ENCODE results near the gene FZD7. TPM values are rescaled to one million over a fixed set of nuclear protein-coding genes. Genes with fewer than 3 reads are reported as not detected.

FZD7 gene
- total RNA-seq, 4 donors from 2014 or later: 2.6 to 11.3 (median 4.0) TPM

- H3K4me1 ChIP-seq: no peaks in the 10 kb centered on the region
- H3K36me3 ChIP-seq: no peaks in the 10 kb centered on the region
- H3K27me3 ChIP-seq: peaks cover 0 to 14% (median 0%) of the 10 kb centered on the region in 4 donors
- 91 to 95% methylated on average over 1 of the region's 1 CpG for WGBS, 2 donors
- no peak overlapping the region for H3K27ac ChIP-seq
- no peaks in the 10 kb centered on the region for H3K9me3 ChIP-seq
- intact Hi-C loops (cut with DNase I): no loop called here
- no peak for DNase-seq
- H3K4me3 ChIP-seq: no peak overlapping the region
- TF ChIP-seq CTCF (IDR thresholded peaks at IDR 0.05) (no peak), POLR2A (IDR thresholded peaks at IDR 0.05) (no peak)
Measured at GRCh38 chr2:202049840-202050239, 16.2 kb downstream of the FZD7 start.

GRCh38 chr2:202050652-202051051, 17.0 kb downstream of the FZD7 start:
- Histone ChIP-seq H3K27me3 (peaks cover 0 to 14% (median 0%) of the 10 kb centered on the region in 4 donors), H3K36me3 (no peaks in the 10 kb centered on the region), H3K27ac (no peak overlapping the region), H3K9me3 (no peaks in the 10 kb centered on the region), H3K4me3 (no peak overlapping the region), H3K4me1 (no peaks in the 10 kb centered on the region)
- DNase-seq: no peak
- TF ChIP-seq POLR2A (IDR thresholded peaks at IDR 0.05) (no peak), CTCF (IDR thresholded peaks at IDR 0.05) (no peak)
- intact Hi-C loops (cut with DNase I): no loop called here

GRCh38 chr2:202051499-202052161, 18.0 kb downstream of the FZD7 start:
- H3K4me3 ChIP-seq: no peak overlapping the region

DNA sequence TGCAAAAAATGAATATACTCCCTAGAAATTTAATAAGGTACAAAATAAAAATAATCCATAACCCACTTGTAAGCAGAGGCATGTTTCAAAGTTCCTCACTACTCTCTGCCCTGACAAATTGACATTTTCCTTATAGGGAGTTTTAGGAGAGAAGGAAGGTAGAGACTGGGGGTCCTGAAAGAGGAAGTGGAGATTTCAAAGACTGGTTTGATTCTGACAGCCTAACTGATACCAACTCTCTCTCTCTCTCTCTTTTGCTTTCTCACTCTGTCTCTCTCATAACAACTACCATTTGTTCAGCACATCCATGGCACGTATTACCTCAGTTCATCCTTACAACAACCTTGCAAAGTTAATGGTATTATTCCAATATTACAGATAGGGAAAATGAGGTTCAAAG, 18.6 kb downstream of the FZD7 start:
- Histone ChIP-seq H3K4me3 (no peak overlapping the region), H3K36me3 (no peaks in the 10 kb centered on the region), H3K4me1 (no peaks in the 10 kb centered on the region), H3K9me3 (no peaks in the 10 kb centered on the region), H3K27me3 (peaks cover 0 to 20% (median 0%) of the 10 kb centered on the region in 4 donors), H3K27ac (peak overlapping the region in 1 of 4 donors; percentile 59)
- TF ChIP-seq CTCF (IDR thresholded peaks at IDR 0.05): no peak
- TF ChIP-seq POLR2A (IDR thresholded peaks at IDR 0.05): no peak
- 75 to 84% methylated on average over 1 of the region's 1 CpG for WGBS, 2 donors
- intact Hi-C loops (cut with DNase I): no loop called here
- DNase-seq: no peak

More at GRCh38 chr2:202051499-202052161, 18.0 kb downstream of the FZD7 start:
- H3K36me3 ChIP-seq: no peaks in the 10 kb centered on the region
- 49 to 57% methylated on average over 7 to 8 of the region's 8 CpGs for WGBS, 2 donors
- H3K4me1 ChIP-seq: no peaks in the 10 kb centered on the region
- no peak for TF ChIP-seq POLR2A (IDR thresholded peaks at IDR 0.05)
- no peak for TF ChIP-seq CTCF (IDR thresholded peaks at IDR 0.05)
- H3K27me3 ChIP-seq: peaks cover 0 to 20% (median 0%) of the 10 kb centered on the region in 4 donors
- no peaks in the 10 kb centered on the region for H3K9me3 ChIP-seq
- H3K27ac ChIP-seq: peak overlapping the region in 2 of 4 donors; percentile 52 to 59
- no peak for DNase-seq
- intact Hi-C loops (cut with DNase I): no loop called here

- H3K4me1 ChIP-seq: no peaks in the 10 kb centered on the region
- no peaks in the 10 kb centered on the region for H3K36me3 ChIP-seq
- H3K27me3 ChIP-seq: peaks cover 0 to 16% (median 0%) of the 10 kb centered on the region in 4 donors
- no peak overlapping the region for H3K4me3 ChIP-seq
- WGBS, 2 donors: 61 to 66% methylated on average over 3 of the region's 3 CpGs
- H3K9me3 ChIP-seq: no peaks in the 10 kb centered on the region
- TF ChIP-seq CTCF (IDR thresholded peaks at IDR 0.05) (no peak), POLR2A (IDR thresholded peaks at IDR 0.05) (no peak)
- no peak for DNase-seq
- H3K27ac ChIP-seq: no peak overlapping the region
- intact Hi-C loops (cut with DNase I): no loop called here
Measured at GRCh38 chr2:202054679-202055078, 21.0 kb downstream of the FZD7 start.
